OCI-LY1 (cell line): ENCODE measurements around the gene CTNNA2.

Source experiments
- H2AFZ ChIP-seq: fragments of 200-600 bp; sonication (generic), shearing (Covaris generic); 2 replicates; pipeline ENCODE4 v1.6.0; 2014; ENCODE audit warnings: antibody characterized with exemption, mild to moderate bottlenecking, low read length
- H3F3A ChIP-seq: fragments of 200-600 bp; sonication (generic), shearing (Covaris generic); 2 replicates; pipeline ENCODE4 v1.6.0; 2014; ENCODE audit warnings: mild to moderate bottlenecking, antibody characterized with exemption, low read length, moderate library complexity; ENCODE audit not compliant: insufficient read depth
- H3K27ac ChIP-seq: fragments of 200-600 bp; sonication (generic); 2 replicates; pipeline ENCODE4 v1.5.1; 2014; ENCODE audit warnings: low read length, mixed run types, mild to moderate bottlenecking, low read depth; ENCODE audit not compliant: poor library complexity, severe bottlenecking
- H3K27me3 ChIP-seq: fragments of 200-600 bp; sonication (generic); 2 replicates; pipeline ENCODE4 v1.6.0; 2014; ENCODE audit warnings: antibody characterized with exemption, mild to moderate bottlenecking, low read length, moderate library complexity; ENCODE audit not compliant: insufficient read depth
- H3K36me3 ChIP-seq: fragments of 200-600 bp; sonication (generic); 2 replicates; pipeline ENCODE4 v1.6.1; 2014; ENCODE audit warnings: mild to moderate bottlenecking, antibody characterized with exemption, low read length, moderate library complexity, mixed read lengths; ENCODE audit not compliant: insufficient read depth
- H3K4me1 ChIP-seq: fragments of 200-600 bp; sonication (generic); 2 replicates; pipeline ENCODE4 v1.5.1; 2014; ENCODE audit warnings: mild to moderate bottlenecking, low read length, moderate library complexity; ENCODE audit not compliant: insufficient read depth, severe bottlenecking
- H3K4me2 ChIP-seq: fragments of 200-600 bp; sonication (generic), shearing (Covaris generic); 2 replicates; pipeline ENCODE4 v1.6.1; 2014; ENCODE audit warnings: low read length
- H3K4me3 ChIP-seq: fragments of 200-600 bp; sonication (generic); 2 replicates; pipeline ENCODE4 v1.5.1; 2014; ENCODE audit warnings: low read length, low read depth, mild to moderate bottlenecking, mixed read lengths; ENCODE audit not compliant: poor library complexity, severe bottlenecking
- H3K79me2 ChIP-seq: fragments of 200-600 bp; shearing (Covaris generic); 2 replicates; pipeline ENCODE4 v1.6.1; 2016; ENCODE audit warnings: mixed run types, low read length, mixed read lengths; ENCODE audit not compliant: insufficient read depth
- H3K9ac ChIP-seq: fragments of 200-600 bp; sonication (generic), shearing (Covaris generic); 2 replicates; pipeline ENCODE4 v1.6.1; 2014; ENCODE audit warnings: mild to moderate bottlenecking, low read length, mixed read lengths
- H3K9me2 ChIP-seq: fragments of 200-600 bp; sonication (generic), shearing (Covaris generic); 2 replicates; pipeline ENCODE4 v1.6.1; 2014; ENCODE audit warnings: low read depth, mild to moderate bottlenecking, low read length, mixed read lengths
- H3K9me3 ChIP-seq: fragments of 200-600 bp; shearing (Covaris generic); 2 replicates; pipeline ENCODE4 v1.6.1; 2014; ENCODE audit warnings: low read length, mixed read lengths
- H4K20me1 ChIP-seq: fragments of 200-600 bp; sonication (generic), shearing (Covaris generic); 2 replicates; pipeline ENCODE4 v1.6.0; 2016; ENCODE audit warnings: mild to moderate bottlenecking, low read length; ENCODE audit not compliant: insufficient read depth
- EZH2 ChIP-seq: fragments of 200-600 bp; sonication (generic), shearing (Covaris generic); IDR thresholded peaks from 2 replicates; pipeline ENCODE4 v1.8.0; 2017; ENCODE audit warnings: borderline replicate concordance, mixed run types, mild to moderate bottlenecking, antibody characterized with exemption, low read length, moderate library complexity, mixed read lengths
- TF ChIP-seq, protein P1 (sequence below): fragments of 200-600 bp; sonication (generic), shearing (Covaris generic); IDR thresholded peaks from 2 replicates; pipeline ENCODE4 v1.5.1; 2017; ENCODE audit warnings: mild to moderate bottlenecking, antibody characterized with exemption, low read length, moderate library complexity, mixed read lengths

The CTNNA2 gene

DNA sequence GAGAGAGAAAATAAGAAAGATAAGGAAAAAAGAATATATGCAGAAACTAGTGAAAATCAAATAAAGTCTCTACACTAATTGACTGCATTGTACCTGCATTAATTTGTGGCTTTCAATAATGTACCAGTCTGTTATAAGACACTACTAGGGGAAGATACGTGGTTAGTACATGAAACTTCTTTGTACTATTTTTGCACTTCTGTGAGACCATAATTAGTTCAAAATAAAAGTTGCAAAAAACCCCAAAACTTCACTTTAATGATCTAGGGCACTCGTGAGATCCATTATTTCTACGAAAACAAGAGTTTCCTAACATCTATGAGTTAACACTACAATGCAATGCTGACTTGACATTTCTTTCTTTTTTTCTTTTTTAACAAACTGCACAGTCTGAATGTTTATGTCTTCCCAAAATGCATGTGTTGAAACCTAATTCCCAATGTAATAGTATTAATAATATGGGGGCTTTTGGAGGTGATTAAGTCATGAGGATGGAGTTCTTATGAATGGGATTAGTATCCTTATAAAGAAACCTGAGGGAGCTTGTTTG lies 954.5 kb downstream of the CTNNA2 start:
- Histone ChIP-seq H3K4me3 (no peak overlapping the region), H3K79me2 (no peaks in the 10 kb centered on the region), H3K4me2 (no peak overlapping the region), H3K36me3 (no peaks in the 10 kb centered on the region), H3K9ac (no peak overlapping the region), H3K9me3 (no peaks in the 10 kb centered on the region), H3F3A (no peaks in the 10 kb centered on the region), H3K27ac (no peak overlapping the region), H3K27me3 (no peaks in the 10 kb centered on the region; the same call in 1 of the 2 replicates), H2AFZ (no peak overlapping the region), H3K4me1 (no peaks in the 10 kb centered on the region), H4K20me1 (no peaks in the 10 kb centered on the region), H3K9me2 (no peaks in the 10 kb centered on the region)
- TF ChIP-seq, protein P1, sequence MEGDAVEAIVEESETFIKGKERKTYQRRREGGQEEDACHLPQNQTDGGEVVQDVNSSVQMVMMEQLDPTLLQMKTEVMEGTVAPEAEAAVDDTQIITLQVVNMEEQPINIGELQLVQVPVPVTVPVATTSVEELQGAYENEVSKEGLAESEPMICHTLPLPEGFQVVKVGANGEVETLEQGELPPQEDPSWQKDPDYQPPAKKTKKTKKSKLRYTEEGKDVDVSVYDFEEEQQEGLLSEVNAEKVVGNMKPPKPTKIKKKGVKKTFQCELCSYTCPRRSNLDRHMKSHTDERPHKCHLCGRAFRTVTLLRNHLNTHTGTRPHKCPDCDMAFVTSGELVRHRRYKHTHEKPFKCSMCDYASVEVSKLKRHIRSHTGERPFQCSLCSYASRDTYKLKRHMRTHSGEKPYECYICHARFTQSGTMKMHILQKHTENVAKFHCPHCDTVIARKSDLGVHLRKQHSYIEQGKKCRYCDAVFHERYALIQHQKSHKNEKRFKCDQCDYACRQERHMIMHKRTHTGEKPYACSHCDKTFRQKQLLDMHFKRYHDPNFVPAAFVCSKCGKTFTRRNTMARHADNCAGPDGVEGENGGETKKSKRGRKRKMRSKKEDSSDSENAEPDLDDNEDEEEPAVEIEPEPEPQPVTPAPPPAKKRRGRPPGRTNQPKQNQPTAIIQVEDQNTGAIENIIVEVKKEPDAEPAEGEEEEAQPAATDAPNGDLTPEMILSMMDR = no peak
- TF ChIP-seq EZH2 = no peak

- Histone ChIP-seq H3F3A (no peaks in the 10 kb centered on the region), H3K4me3 (no peak overlapping the region), H3K27ac (no peak overlapping the region), H4K20me1 (no peaks in the 10 kb centered on the region), H3K36me3 (no peaks in the 10 kb centered on the region), H3K9ac (no peak overlapping the region), H3K9me3 (no peaks in the 10 kb centered on the region), H3K4me1 (no peaks in the 10 kb centered on the region), H2AFZ (no peak overlapping the region), H3K9me2 (no peaks in the 10 kb centered on the region), H3K79me2 (no peaks in the 10 kb centered on the region), H3K4me2 (no peak overlapping the region), H3K27me3 (no peaks in the 10 kb centered on the region)
- TF ChIP-seq, protein P1 = no peak
- TF ChIP-seq EZH2 = no peak
These were observed 956.6 kb downstream of the CTNNA2 start for GRCh38 chr2:80469428-80469827.

DNA sequence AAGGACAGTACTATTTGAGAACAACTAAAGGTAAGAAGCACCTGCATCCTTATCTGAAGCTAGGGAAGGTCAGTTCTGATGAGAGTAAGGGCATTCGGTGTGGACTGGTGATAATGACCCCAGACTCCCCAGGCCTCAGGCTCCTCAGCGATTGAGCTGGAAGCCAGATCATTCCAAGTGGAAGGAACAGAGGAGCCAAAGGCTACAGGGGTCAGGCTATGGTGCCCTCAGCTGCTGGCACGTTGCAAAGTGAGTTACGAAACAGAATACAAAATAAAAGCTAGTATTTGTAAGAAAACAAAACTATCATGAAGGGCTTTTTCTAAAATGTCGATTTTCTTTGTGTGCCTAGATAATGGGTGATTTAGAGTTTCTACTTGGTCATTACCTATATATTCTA lies 960.2 kb downstream of the CTNNA2 start:
- H3K4me1 ChIP-seq = no peaks in the 10 kb centered on the region
- TF ChIP-seq, protein P1 = no peak
- TF ChIP-seq EZH2 = no peak
- H4K20me1 ChIP-seq = no peaks in the 10 kb centered on the region
- H3K9me2 ChIP-seq = no peaks in the 10 kb centered on the region
- no peak overlapping the region for H3K4me3 ChIP-seq
- H3K9me3 ChIP-seq = no peaks in the 10 kb centered on the region
- H3K27me3 ChIP-seq = no peaks in the 10 kb centered on the region
- no peak overlapping the region for H3K4me2 ChIP-seq
- H3K36me3 ChIP-seq = no peaks in the 10 kb centered on the region
- H3K27ac ChIP-seq = no peak overlapping the region
- no peaks in the 10 kb centered on the region for H3F3A ChIP-seq
- H3K9ac ChIP-seq = no peak overlapping the region
- H3K79me2 ChIP-seq = no peaks in the 10 kb centered on the region
- H2AFZ ChIP-seq = no peak overlapping the region
